ENCODE measurements around the gene EPHA1.

The EPHA1 gene

DNA sequence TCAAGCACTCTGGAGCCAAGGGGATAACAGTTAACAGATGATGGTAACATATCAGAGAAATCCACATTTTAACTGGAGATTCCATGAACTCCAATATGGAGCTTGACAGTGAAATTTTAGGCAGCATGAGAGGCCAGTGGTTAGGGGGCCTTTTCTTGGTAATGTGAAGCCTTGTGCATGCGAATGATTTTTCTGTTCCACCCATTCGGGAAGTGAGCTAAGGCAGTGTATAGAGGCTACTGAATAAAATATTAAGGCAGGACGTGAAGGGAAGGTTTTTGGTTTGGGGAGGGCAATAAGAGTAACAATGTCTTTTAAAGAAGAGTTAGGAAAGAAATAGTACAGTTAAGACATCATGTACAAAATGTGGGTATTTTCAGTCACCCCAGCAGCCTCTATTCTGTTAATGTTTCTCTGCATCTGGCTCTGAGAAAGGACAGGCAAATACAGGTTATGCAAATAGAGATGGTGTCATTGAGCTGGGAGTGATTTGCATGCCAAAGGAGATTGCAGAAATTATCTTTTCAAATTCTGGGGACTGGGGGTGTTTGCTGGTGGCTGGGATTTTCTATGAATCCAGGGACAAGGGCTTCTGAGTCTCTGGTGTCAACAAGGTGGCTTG is 27.8 kb upstream of the EPHA1 start:
- Histone ChIP-seq H3K9me3 (ENCODE audit: severe bottlenecking) (no peaks in the 10 kb centered on the region), H3K36me3 (no peaks in the 10 kb centered on the region), H3K27ac (no peak overlapping the region), H3K27me3 (ENCODE audit: insufficient read depth, low read depth, severe bottlenecking) (no peaks in the 10 kb centered on the region), H3K4me3 (ENCODE audit: low read depth, low read length) (no peak overlapping the region)
- TF ChIP-seq, protein P1, sequence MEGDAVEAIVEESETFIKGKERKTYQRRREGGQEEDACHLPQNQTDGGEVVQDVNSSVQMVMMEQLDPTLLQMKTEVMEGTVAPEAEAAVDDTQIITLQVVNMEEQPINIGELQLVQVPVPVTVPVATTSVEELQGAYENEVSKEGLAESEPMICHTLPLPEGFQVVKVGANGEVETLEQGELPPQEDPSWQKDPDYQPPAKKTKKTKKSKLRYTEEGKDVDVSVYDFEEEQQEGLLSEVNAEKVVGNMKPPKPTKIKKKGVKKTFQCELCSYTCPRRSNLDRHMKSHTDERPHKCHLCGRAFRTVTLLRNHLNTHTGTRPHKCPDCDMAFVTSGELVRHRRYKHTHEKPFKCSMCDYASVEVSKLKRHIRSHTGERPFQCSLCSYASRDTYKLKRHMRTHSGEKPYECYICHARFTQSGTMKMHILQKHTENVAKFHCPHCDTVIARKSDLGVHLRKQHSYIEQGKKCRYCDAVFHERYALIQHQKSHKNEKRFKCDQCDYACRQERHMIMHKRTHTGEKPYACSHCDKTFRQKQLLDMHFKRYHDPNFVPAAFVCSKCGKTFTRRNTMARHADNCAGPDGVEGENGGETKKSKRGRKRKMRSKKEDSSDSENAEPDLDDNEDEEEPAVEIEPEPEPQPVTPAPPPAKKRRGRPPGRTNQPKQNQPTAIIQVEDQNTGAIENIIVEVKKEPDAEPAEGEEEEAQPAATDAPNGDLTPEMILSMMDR (IDR thresholded peaks at IDR 0.05; ENCODE audit: low read depth, low read length): no peak
- DNase-seq: no peak

DNA sequence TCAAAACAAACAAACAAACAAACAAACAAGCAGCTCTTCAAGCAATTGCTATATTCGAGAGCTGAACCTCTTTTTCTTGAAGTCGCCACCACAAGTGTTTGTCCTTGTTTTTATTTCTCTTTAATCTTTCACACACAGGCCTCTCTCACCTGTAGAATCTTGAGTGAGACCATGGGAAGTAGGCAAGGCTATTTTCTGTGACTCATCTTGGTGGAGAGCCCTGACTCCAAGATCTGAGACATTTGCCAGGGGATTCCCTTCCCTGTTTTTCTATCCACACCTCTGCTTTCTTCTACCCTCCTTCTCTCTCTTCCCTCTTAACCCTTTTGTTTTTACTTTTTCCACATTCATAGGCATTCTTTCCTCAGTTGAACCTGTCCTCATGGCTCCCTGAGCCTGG is 26.6 kb upstream of the EPHA1 start:
- H3K36me3 ChIP-seq: no peaks in the 10 kb centered on the region
- DNase-seq: no peak
- H3K4me3 ChIP-seq (ENCODE audit: low read depth, low read length): no peak overlapping the region
- no peak overlapping the region for H3K27ac ChIP-seq
- TF ChIP-seq, protein P1 (IDR thresholded peaks at IDR 0.05; ENCODE audit: low read depth, low read length): no peak
- H3K9me3 ChIP-seq (ENCODE audit: severe bottlenecking): no peaks in the 10 kb centered on the region
- no peaks in the 10 kb centered on the region for H3K27me3 ChIP-seq (ENCODE audit: insufficient read depth, low read depth, severe bottlenecking)

DNA sequence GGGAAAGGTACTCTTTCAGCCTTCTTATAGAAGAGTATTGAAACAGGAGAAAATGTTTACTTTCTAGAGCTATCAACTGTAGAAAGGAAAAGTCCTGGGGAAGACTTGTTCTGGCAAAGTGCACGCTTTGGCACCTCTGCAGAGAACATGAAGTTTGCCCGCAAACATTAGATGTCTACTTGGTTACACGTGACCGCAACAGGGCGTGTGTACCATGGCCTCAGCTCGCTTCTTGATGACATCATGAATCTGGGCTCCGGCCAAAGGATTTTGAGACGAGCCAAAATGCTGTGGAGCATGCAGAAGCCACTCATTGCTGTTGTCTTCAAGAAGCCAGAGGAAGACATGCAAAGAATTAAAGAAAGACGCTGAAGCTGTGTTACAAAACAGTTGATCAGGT is 26.0 kb upstream of the EPHA1 start:
- Histone ChIP-seq H3K27me3 (ENCODE audit: insufficient read depth, low read depth, severe bottlenecking) (no peaks in the 10 kb centered on the region), H3K27ac (no peak overlapping the region), H3K36me3 (no peaks in the 10 kb centered on the region), H3K4me3 (ENCODE audit: low read depth, low read length) (no peak overlapping the region), H3K9me3 (ENCODE audit: severe bottlenecking) (no peaks in the 10 kb centered on the region)
- TF ChIP-seq, protein P1 (IDR thresholded peaks at IDR 0.05; ENCODE audit: low read depth, low read length): no peak
- DNase-seq: no peak

DNA sequence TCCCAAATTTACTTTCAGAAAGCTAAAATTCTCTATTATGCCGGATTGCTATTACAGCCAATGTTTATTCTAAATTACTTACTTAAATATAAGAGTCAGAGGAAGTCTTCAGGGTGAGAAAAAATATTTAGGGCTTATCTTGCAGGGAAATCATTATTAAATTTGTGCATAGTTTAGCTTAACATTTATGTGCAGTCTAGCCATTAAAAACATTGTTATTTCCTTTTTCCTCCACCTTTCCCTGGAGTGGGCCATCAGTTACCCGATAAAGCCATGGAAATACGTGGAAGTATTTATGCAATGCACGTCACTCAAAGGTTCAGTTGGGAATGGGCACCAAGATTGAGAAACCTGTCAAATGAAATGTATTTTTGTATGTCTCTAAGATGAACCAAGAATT is 25.1 kb upstream of the EPHA1 start:
- no peak overlapping the region for H3K4me3 ChIP-seq (ENCODE audit: low read depth, low read length)

DNA sequence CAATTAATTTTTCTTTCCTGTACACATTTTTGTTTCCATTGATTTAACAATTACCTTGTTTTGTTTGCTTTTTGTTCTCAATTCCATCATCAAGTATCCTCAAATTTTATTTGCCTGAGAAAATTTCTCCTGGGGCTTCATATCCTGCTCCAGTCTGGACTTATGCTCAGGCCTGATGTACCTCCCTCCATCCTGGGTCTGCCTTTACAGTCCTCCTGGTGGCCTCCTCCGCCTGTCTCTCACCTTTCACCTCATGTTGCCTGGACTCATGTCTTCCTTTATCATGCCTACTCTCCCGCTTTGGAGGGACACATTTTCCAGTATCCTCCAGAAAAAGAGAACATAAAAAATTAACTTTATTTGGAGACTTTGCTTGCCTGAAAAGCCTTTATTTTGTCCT is 22.5 kb upstream of the EPHA1 start:
- Histone ChIP-seq H3K27me3 (ENCODE audit: insufficient read depth, low read depth, severe bottlenecking) (no peaks in the 10 kb centered on the region), H3K36me3 (no peaks in the 10 kb centered on the region), H3K27ac (no peak overlapping the region), H3K9me3 (ENCODE audit: severe bottlenecking) (no peaks in the 10 kb centered on the region), H3K4me3 (ENCODE audit: low read depth, low read length) (no peak overlapping the region)
- DNase-seq: no peak
- TF ChIP-seq, protein P1 (IDR thresholded peaks at IDR 0.05; ENCODE audit: low read depth, low read length): no peak

More for the DNA sequence above, 25.1 kb upstream of the EPHA1 start:
- Histone ChIP-seq H3K27me3 (ENCODE audit: insufficient read depth, low read depth, severe bottlenecking) (no peaks in the 10 kb centered on the region), H3K9me3 (ENCODE audit: severe bottlenecking) (no peaks in the 10 kb centered on the region), H3K36me3 (no peaks in the 10 kb centered on the region), H3K27ac (no peak overlapping the region)
- TF ChIP-seq, protein P1 (IDR thresholded peaks at IDR 0.05; ENCODE audit: low read depth, low read length): no peak
- DNase-seq: no peak
